Lower leg skin (tissue), 3 donors: ENCODE data around the gene SERHL2.

Experiments used
- POLR2A ChIP-seq, 2 donors: fragments of 450-650 bp; IDR thresholded peaks; one replicate each; pipeline ENCODE4 v1.6.1; 2016 to 2017; ENCODE audit warnings: antibody characterized with exemption in 2 of 2, mild to moderate bottlenecking in 1 of 2, moderate library complexity in 1 of 2
- TF ChIP-seq, protein P1 (sequence below), 3 donors: fragments of 450-650 bp; IDR thresholded peaks; one replicate each; pipeline ENCODE4 v1.5.1; 2016; ENCODE audit warnings: antibody characterized with exemption in 3 of 3, mild to moderate bottlenecking in 3 of 3, moderate library complexity in 2 of 3

DNA sequence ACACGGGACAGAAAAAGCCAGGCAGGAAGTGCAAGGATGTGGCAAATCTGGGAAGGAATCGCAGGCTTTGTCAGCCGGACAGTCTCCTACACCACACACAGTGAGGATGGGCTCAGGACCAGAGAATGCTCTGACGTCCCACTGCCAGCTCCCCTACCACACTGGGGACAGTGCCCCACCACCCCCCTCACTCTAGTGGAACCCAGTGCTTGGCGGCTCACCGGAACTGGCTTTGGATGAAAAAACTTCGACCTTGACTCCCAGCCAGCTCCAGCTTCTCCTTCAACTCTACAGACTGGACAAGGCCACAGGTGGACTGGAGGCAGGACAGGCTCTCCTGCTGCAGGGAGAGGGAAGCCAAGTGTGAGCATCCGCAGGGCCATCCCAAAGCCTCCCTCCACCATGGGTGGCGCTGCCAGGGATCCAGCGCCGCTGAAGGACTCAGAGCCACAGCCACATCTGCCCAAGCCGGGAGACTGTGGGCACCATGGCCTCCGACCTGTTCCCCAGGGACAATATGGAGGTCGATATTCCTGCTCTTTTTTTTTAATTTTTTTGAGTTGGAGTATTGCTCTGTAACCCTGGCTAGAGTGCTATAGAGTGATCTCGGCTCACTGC lies 24.0 kb downstream of the SERHL2 start:
- TF ChIP-seq, protein P1, sequence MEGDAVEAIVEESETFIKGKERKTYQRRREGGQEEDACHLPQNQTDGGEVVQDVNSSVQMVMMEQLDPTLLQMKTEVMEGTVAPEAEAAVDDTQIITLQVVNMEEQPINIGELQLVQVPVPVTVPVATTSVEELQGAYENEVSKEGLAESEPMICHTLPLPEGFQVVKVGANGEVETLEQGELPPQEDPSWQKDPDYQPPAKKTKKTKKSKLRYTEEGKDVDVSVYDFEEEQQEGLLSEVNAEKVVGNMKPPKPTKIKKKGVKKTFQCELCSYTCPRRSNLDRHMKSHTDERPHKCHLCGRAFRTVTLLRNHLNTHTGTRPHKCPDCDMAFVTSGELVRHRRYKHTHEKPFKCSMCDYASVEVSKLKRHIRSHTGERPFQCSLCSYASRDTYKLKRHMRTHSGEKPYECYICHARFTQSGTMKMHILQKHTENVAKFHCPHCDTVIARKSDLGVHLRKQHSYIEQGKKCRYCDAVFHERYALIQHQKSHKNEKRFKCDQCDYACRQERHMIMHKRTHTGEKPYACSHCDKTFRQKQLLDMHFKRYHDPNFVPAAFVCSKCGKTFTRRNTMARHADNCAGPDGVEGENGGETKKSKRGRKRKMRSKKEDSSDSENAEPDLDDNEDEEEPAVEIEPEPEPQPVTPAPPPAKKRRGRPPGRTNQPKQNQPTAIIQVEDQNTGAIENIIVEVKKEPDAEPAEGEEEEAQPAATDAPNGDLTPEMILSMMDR (IDR thresholded peaks at IDR 0.05): no peak
- TF ChIP-seq POLR2A (IDR thresholded peaks at IDR 0.05): no peak
